Measurements from ENCODE around the gene LRPAP1. TPM values are rescaled to one million over a fixed set of nuclear protein-coding genes. Genes with fewer than 3 reads are reported as not detected.

The LRPAP1 gene
- total and polyA plus RNA-seq, 10 of the 15 experiments (the other 5 are each of a cell fraction or from before 2014, with no cell fraction given) = 1.0 to 100 (median 51.1) TPM

- Histone ChIP-seq H3K36me3 (ENCODE audit: control insufficient read depth in 2 of 2, insufficient read depth in 2 of 2, low read length in 1 of 2) (no peaks in the 10 kb centered on the region), H3K27ac (ENCODE audit: control insufficient read depth, insufficient read depth) (no peak overlapping the region), H3K9ac (ENCODE audit: control insufficient read depth, insufficient read depth, low read length) (no peak overlapping the region), H3K4me1 (ENCODE audit: control insufficient read depth, insufficient read depth, low read length) (no peaks in the 10 kb centered on the region), H2AFZ (ENCODE audit: control insufficient read depth, low read depth, low read length) (no peak overlapping the region), H3K9me3 (replicated peaks; ENCODE audit: control insufficient read depth, insufficient read depth, low read length) (no peaks in the 10 kb centered on the region; the same call in 2 of the 3 replicates), H3K4me3 (no peak overlapping the region), H4K20me1 (ENCODE audit: control insufficient read depth, insufficient read depth) (no peaks in the 10 kb centered on the region), H3K4me2 (ENCODE audit: control insufficient read depth, insufficient read depth) (no peak overlapping the region), H3K79me2 (ENCODE audit: control insufficient read depth, insufficient read depth, low read length) (no peaks in the 10 kb centered on the region), H3K27me3 (replicated peaks in 1 of 2; ENCODE audit: control insufficient read depth in 2 of 2, insufficient read depth in 2 of 2, low read length in 1 of 2) (peaks cover 0 to 5% of the 10 kb centered on the region in 2 experiments; a peak in 2 of 4 replicates)
- ChIA-PET SMC1A (ENCODE audit: uncharacterized antibody, unreplicated experiment) (no interaction called here), POLR2A (no interaction called here), RAD21 (ENCODE audit: unreplicated experiment) (no interaction called here), CTCF (interaction anchor here (1.1 kb wide), 1 partner anchor 14 kb away, joined by 4 read pairs; no protein-coding TSS in a partner anchor)
- WGBS (ENCODE audit: insufficient coverage, insufficient replicate concordance, low lambda C conversion rate, missing lambda C conversion rate) = 35% methylated on average over 40 of the region's 41 CpGs
- ATAC-seq (no peak), FAIRE-seq (no peak), DNase-seq (ENCODE audit: low read depth, low spot score) (no peak)
- intact Hi-C loops (cut with micrococcal nuclease; ENCODE audit: unreplicated experiment) = no loop called here
- in situ Hi-C loops (cut with MboI) = no loop called here
- BruUV-seq (replicated peaks) = no TSS peak
- TF ChIP-seq, protein P1, sequence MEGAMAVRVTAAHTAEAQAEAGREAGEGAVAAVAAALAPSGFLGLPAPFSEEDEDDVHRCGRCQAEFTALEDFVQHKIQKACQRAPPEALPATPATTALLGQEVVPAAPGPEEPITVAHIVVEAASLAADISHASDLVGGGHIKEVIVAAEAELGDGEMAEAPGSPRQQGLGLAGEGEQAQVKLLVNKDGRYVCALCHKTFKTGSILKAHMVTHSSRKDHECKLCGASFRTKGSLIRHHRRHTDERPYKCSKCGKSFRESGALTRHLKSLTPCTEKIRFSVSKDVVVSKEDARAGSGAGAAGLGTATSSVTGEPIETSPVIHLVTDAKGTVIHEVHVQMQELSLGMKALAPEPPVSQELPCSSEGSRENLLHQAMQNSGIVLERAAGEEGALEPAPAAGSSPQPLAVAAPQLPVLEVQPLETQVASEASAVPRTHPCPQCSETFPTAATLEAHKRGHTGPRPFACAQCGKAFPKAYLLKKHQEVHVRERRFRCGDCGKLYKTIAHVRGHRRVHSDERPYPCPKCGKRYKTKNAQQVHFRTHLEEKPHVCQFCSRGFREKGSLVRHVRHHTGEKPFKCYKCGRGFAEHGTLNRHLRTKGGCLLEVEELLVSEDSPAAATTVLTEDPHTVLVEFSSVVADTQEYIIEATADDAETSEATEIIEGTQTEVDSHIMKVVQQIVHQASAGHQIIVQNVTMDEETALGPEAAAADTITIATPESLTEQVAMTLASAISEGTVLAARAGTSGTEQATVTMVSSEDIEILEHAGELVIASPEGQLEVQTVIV (IDR thresholded peaks at IDR 0.05; ENCODE audit: borderline replicate concordance, partially characterized antibody) = no peak
- TF ChIP-seq ZZZ3 (IDR thresholded peaks at IDR 0.05; ENCODE audit: control insufficient read depth, insufficient read length, low read depth) (no peak), SMAD1 (IDR thresholded peaks at IDR 0.05; ENCODE audit: low read depth, partially characterized antibody) (no peak), ETV6 (conservative IDR thresholded peaks at IDR 0.05 in 1 of 2, IDR thresholded peaks at IDR 0.05 in 1 of 2; ENCODE audit: borderline replicate concordance in 1 of 2, low read depth in 1 of 2) (no peak), POLR2AphosphoS5 (IDR thresholded peaks at IDR 0.05; ENCODE audit: low read length) (no peak), EGR1 (IDR thresholded peaks at IDR 0.05; ENCODE audit: borderline replicate concordance in 1 of 2, low read depth in 2 of 2, low read length in 2 of 2) (no peak), IKZF2 (IDR thresholded peaks at IDR 0.05) (no peak), SMAD5 (IDR thresholded peaks at IDR 0.05; ENCODE audit: low read depth) (no peak), NR2C2 (IDR thresholded peaks at IDR 0.05; ENCODE audit: borderline replicate concordance, control insufficient read depth, insufficient read length, low read depth) (no peak), SIN3A (IDR thresholded peaks at IDR 0.05; ENCODE audit: low read depth, low read length) (no peak), ZSCAN29 (IDR thresholded peaks at IDR 0.05) (no peak), SUZ12 (IDR thresholded peaks at IDR 0.05; ENCODE audit: unreplicated experiment) (no peak), ZNF207 (IDR thresholded peaks at IDR 0.05; ENCODE audit: borderline replicate concordance) (no peak), CREB1 (IDR thresholded peaks at IDR 0.05; ENCODE audit: low read depth) (no peak), USF2 (IDR thresholded peaks at IDR 0.05; ENCODE audit: borderline replicate concordance, low read depth, low read length) (no peak), ZBTB11 (CRISPR knock-in tag; IDR thresholded peaks at IDR 0.05) (no peak)
These were observed 66.2 kb downstream of the LRPAP1 start for GRCh38 chr4:3465698-3466671.

All from GM12878 (cell line).